Retinal pigment epithelial cell (primary cell): Measurements from ENCODE around the gene C1orf105.

Experiments used
- DNase-seq: peaks from one replicate; pipeline ENCODE4 v3.0.0-alpha.2; 2010; ENCODE audit warnings: low read depth
- H3K4me3 ChIP-seq: 2 replicates; pipeline ENCODE4 v1.5.1; 2011; ENCODE audit warnings: mild to moderate bottlenecking, low read length, control low read depth, moderate library complexity
- CTCF ChIP-seq: conservative IDR thresholded peaks from 2 replicates; pipeline ENCODE4 v1.5.1; 2011; ENCODE audit warnings: low read depth, low read length, control low read depth, inconsistent platforms

The C1orf105 gene

DNA sequence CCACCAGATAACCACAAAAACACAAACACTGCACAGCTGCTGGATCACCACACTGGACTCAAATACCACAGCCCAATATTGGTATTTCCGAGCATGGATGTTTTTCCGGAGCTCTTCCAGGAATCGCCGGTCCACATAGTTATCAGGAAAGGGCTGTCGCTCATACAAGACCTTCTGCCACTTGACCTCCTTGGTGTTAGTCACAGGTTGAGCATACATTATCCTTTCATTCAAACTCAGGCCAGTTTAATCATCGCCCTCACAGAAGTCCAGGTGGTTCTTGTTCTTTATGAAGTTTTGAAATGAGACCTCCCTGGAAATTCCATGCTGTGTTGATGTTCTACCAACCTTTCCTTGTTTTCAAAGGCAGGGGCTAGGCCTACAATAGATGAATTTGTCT is 21.9 kb downstream of the C1orf105 start:
- DNase-seq = no peak
- H3K4me3 ChIP-seq = no peak overlapping the region
- TF ChIP-seq CTCF = no peak

DNA sequence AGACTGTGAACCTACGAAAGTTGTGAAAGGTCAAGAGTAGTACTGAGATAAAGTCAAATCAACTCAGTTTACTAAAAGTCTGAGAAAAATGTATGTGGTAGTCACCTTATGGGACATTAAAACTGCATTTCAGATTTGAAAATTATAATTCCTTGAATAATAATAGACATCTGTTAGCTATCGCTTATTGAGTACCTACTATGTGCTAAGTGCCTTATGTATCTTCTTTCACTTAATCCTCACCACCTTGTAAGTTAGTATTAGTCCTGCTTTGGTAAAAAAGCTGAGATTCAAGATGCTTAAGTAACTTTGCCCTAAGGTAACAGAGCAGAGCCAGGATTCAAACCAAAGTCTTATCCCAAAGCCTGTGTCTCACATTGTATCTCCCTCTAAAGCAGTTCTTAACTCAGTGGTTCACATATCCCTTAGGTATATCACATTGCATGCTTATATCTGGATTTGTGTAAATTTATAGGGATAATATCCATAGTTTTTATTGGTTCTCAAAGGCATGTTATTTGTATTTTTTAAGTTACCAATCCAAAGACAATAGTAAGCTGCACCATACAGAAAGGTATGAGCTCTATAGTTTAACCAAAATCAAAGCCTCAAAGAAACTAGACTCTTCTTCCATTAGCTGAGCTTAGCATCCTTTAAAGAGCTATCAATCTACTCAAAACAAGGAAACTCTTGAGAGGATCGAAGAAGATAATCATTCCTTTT is 22.5 kb downstream of the C1orf105 start:
- no peak for TF ChIP-seq CTCF
- peak overlapping the region; percentile 90 for H3K4me3 ChIP-seq
- no peak for DNase-seq

GRCh38 chr1:172443666-172444453 is 23.4 kb downstream of the C1orf105 start, which contains the start of gene PIGC:
PIGC (minus strand) TSS chr1:172444069; CDS start chr1:172442622, 1,447 bp downstream.
- TF ChIP-seq CTCF = peak; percentile 93
- no peak for DNase-seq
- H3K4me3 ChIP-seq = peak within 1 kb of the TSS; percentile 90

DNA sequence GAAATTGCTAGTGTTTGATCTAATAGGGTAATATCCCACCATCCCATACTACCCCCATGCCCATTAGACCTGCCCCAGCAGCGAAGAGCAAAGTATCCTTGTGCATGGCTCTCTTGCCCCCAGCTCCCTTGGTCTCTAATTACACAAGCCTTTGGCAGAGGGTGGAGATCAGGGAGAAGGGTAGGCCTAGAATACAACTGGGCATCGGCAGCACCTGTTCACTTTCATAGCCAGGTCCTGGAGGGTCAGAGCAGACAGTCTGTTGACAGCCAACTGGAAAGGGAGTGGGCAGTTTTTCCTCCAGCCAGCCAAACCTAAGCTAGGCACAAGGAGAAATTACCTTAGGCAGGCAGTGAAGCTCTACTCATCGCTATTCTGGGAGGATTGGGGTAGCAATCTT is 26.1 kb downstream of the C1orf105 start:
- H3K4me3 ChIP-seq = no peak overlapping the region
- TF ChIP-seq CTCF = no peak
- DNase-seq = no peak

- TF ChIP-seq CTCF = no peak
- no peak for DNase-seq
- H3K4me3 ChIP-seq = no peak overlapping the region
Observed at GRCh38 chr1:172447641-172448040, 27.2 kb downstream of the C1orf105 start.

- TF ChIP-seq CTCF = no peak
- DNase-seq = no peak
- H3K4me3 ChIP-seq = no peak overlapping the region
Observed at GRCh38 chr1:172448995-172449584, 28.6 kb downstream of the C1orf105 start.
